CD14-positive monocyte (primary cell): ENCODE measurements around the gene MUC13. TPM values are rescaled to one million over a fixed set of nuclear protein-coding genes. Genes with fewer than 3 reads are reported as not detected.

ENCODE experiments used
- DNase-seq, 3 donors: peaks; one replicate each; pipeline ENCODE4 v3.0.0-alpha.2; 2011 to 2022
- H2AFZ ChIP-seq: 2 replicates; pipeline ENCODE4 v1.6.0; 2012; ENCODE audit warnings: mild to moderate bottlenecking, low read depth, low read length, inconsistent platforms; ENCODE audit not compliant: insufficient read depth, poor library complexity, severe bottlenecking
- H3K27ac ChIP-seq, 2 donors: 1 replicate in 1 of 2; 2 replicates in 1 of 2; pipeline ENCODE4 v1.5.1; 2012 to 2013; ENCODE audit warnings: low read length in 2 of 2, control low read depth in 1 of 2, inconsistent platforms in 1 of 2, low read depth in 1 of 2, mild to moderate bottlenecking in 1 of 2
- H3K27me3 ChIP-seq, 2 donors: one replicate each; pipeline versions ENCODE4 v1.6.0 to v1.6.1; 2011 to 2013; ENCODE audit warnings: low read length in 2 of 2; ENCODE audit not compliant: control insufficient read depth in 2 of 2, insufficient read depth in 2 of 2
- H3K36me3 ChIP-seq, 2 donors: replicated peaks in 1 of 2; 1 replicate in 1 of 2; 2 replicates in 1 of 2; pipeline versions ENCODE4 v1.5.1 to v1.6.1; 2012 to 2013; ENCODE audit warnings: low read length in 2 of 2, control low read depth in 1 of 2, inconsistent platforms in 1 of 2, mild to moderate bottlenecking in 1 of 2; ENCODE audit not compliant: insufficient read depth in 2 of 2, control insufficient read depth in 1 of 2
- H3K4me1 ChIP-seq, 2 donors: 1 replicate in 1 of 2; 2 replicates in 1 of 2; pipeline versions ENCODE4 v1.5.1 to v1.6.1; 2012 to 2013; ENCODE audit warnings: low read length in 2 of 2, control low read depth in 1 of 2, inconsistent platforms in 1 of 2, mild to moderate bottlenecking in 1 of 2, moderate library complexity in 1 of 2; ENCODE audit not compliant: insufficient read depth in 2 of 2, control insufficient read depth in 1 of 2
- H3K4me2 ChIP-seq: replicated peaks from 2 replicates; pipeline ENCODE3; 2012; ENCODE audit warnings: low read length, moderate library complexity, mild to moderate bottlenecking; ENCODE audit not compliant: poor library complexity, severe bottlenecking; ENCODE audit errors: extremely low read depth
- H3K4me3 ChIP-seq, 3 experiments: fragments of 200-600 bp in 1 of 3; sonication (generic) in 1 of 3; replicated peaks in 1 of 3; 1 replicate in 2 of 3; 2 replicates in 1 of 3; pipeline ENCODE4 v1.5.1; 2011 to 2013; ENCODE audit warnings: low read length in 3 of 3, mild to moderate bottlenecking in 3 of 3, control low read depth in 2 of 3, low read depth in 2 of 3, inconsistent platforms in 1 of 3, moderate library complexity in 1 of 3
- H3K79me2 ChIP-seq: 2 replicates; pipeline ENCODE4 v1.6.0; 2012; ENCODE audit warnings: mild to moderate bottlenecking, control low read depth, inconsistent platforms, low read length, moderate library complexity; ENCODE audit not compliant: insufficient read depth
- H3K9ac ChIP-seq: 2 replicates; pipeline ENCODE4 v1.6.0; 2017; ENCODE audit warnings: low read length, mild to moderate bottlenecking; ENCODE audit not compliant: insufficient read depth, poor library complexity, severe bottlenecking
- H3K9me3 ChIP-seq, 2 donors: replicated peaks in 1 of 2; 1 replicate in 1 of 2; 2 replicates in 1 of 2; pipeline versions ENCODE4 v1.5.1 to v1.6.1; 2012 to 2013; ENCODE audit warnings: low read length in 2 of 2, control low read depth in 1 of 2; ENCODE audit not compliant: control insufficient read depth in 1 of 2, insufficient read depth in 1 of 2
- H4K20me1 ChIP-seq: 2 replicates; pipeline ENCODE4 v1.6.0; 2012; ENCODE audit warnings: mild to moderate bottlenecking, low read length, control low read depth, moderate library complexity; ENCODE audit not compliant: insufficient read depth
- H3K27ac Mint-ChIP-seq, 7 donors: one replicate each; pipeline ENCODE4 v1.8.0; 2020; ENCODE audit warnings: mild to moderate bottlenecking in 7 of 7, mixed read lengths in 7 of 7, moderate library complexity in 6 of 7, inconsistent platforms in 2 of 7
- H3K27me3 Mint-ChIP-seq, 3 donors: one replicate each; pipeline ENCODE4 v1.8.0; 2021 to 2022; ENCODE audit warnings: low read depth in 3 of 3, mild to moderate bottlenecking in 3 of 3, mixed read lengths in 3 of 3, moderate library complexity in 3 of 3, inconsistent platforms in 1 of 3
- H3K36me3 Mint-ChIP-seq, 2 donors: one replicate each; pipeline ENCODE4 v1.8.0; 2020; ENCODE audit warnings: mixed read lengths in 2 of 2, inconsistent platforms in 1 of 2, mild to moderate bottlenecking in 1 of 2
- H3K4me1 Mint-ChIP-seq: one replicate; pipeline ENCODE4 v1.8.0; 2020; ENCODE audit warnings: mild to moderate bottlenecking, mixed read lengths
- H3K4me3 Mint-ChIP-seq, 2 donors: one replicate each; pipeline ENCODE4 v1.8.0; 2020; ENCODE audit warnings: mild to moderate bottlenecking in 2 of 2, mixed read lengths in 2 of 2, moderate library complexity in 1 of 2
- H3K9me3 Mint-ChIP-seq, 7 donors: one replicate each; pipeline ENCODE4 v1.8.0; 2020 to 2022; ENCODE audit warnings: mixed read lengths in 7 of 7, mild to moderate bottlenecking in 6 of 7, moderate library complexity in 6 of 7, inconsistent platforms in 2 of 7
- WGBS: methylation state at CpG from one replicate; pipeline ENCODE4 v1.1.5; 2013; ENCODE audit warnings: missing lambda C conversion rate; ENCODE audit not compliant: insufficient coverage; 5-methylcytosine and 5-hydroxymethylcytosine counted together
- intact Hi-C, 2 donors: fragments of 100-400 bp; cut with micrococcal nuclease; formaldehyde crosslinking; loops; one replicate each; pipeline versions ENCODE4 v1.15.0 to v1.15.1; 2023
- polyA plus RNA-seq, 3 donors: library from polyadenylated mRNA; depleted of rRNA in 1 of 3; unstranded in 2 of 3; stranded (reverse) in 1 of 3; fragments of 300-500 nt in 2 of 3; fragments of >200 nt in 1 of 3; fragmentation: Illumina TruSeq in 2 of 3; gene quantifications; 1 replicate in 2 of 3; 2 replicates in 1 of 3; pipeline ENCODE4 v1.2.3, GENCODE V29; 2012 to 2021
- TF ChIP-seq, protein P1 (sequence below): fragments of 200-600 bp; IDR thresholded peaks from one replicate; pipeline ENCODE4 v1.8.0; 2022; ENCODE audit warnings: antibody characterized with exemption, mild to moderate bottlenecking

MUC13 gene
- polyA plus RNA-seq, 3 donors, result not detected

- Histone ChIP-seq H3K9me3 (no peaks in the 10 kb centered on the region), H4K20me1 (no peaks in the 10 kb centered on the region), H3K27me3 (peaks cover 0 to 1% of the 10 kb centered on the region in 2 donors), H3K27ac (no peak overlapping the region), H3K36me3 (no peaks in the 10 kb centered on the region), H3K4me3 (no peak overlapping the region), H3K4me1 (peaks cover 35 to 47% of the 10 kb centered on the region in 2 donors), H3K79me2 (no peaks in the 10 kb centered on the region), H3K4me2 (peak overlapping the region; percentile 23), H2AFZ (no peak overlapping the region), H3K9ac (no peak overlapping the region)
- Mint-ChIP-seq H3K27ac (peak overlapping the region in 6 of 7 donors; percentile 5 to 65 (median 57)), H3K36me3 (no peaks in the 10 kb centered on the region), H3K4me3 (peak overlapping the region; percentile 17 to 77), H3K27me3 (peaks cover 6 to 11% (median 7%) of the 10 kb centered on the region in 3 donors), H3K4me1 (peaks cover 45% of the 10 kb centered on the region), H3K9me3 (peaks cover 0 to 2% (median 0%) of the 10 kb centered on the region in 7 donors)
- intact Hi-C loops, result no loop called here
- WGBS, result 0% methylated on average over 5 of the region's 6 CpGs
- TF ChIP-seq, protein P1, sequence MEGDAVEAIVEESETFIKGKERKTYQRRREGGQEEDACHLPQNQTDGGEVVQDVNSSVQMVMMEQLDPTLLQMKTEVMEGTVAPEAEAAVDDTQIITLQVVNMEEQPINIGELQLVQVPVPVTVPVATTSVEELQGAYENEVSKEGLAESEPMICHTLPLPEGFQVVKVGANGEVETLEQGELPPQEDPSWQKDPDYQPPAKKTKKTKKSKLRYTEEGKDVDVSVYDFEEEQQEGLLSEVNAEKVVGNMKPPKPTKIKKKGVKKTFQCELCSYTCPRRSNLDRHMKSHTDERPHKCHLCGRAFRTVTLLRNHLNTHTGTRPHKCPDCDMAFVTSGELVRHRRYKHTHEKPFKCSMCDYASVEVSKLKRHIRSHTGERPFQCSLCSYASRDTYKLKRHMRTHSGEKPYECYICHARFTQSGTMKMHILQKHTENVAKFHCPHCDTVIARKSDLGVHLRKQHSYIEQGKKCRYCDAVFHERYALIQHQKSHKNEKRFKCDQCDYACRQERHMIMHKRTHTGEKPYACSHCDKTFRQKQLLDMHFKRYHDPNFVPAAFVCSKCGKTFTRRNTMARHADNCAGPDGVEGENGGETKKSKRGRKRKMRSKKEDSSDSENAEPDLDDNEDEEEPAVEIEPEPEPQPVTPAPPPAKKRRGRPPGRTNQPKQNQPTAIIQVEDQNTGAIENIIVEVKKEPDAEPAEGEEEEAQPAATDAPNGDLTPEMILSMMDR, result no peak
- peak; percentile 30 to 64 (median 41) for DNase-seq
Observed at GRCh38 chr3:124878561-124879336, 55.8 kb downstream of the MUC13 start.

- TF ChIP-seq, protein P1, result no peak
- Histone ChIP-seq H3K79me2 (no peaks in the 10 kb centered on the region), H3K9ac (no peak overlapping the region), H3K4me2 (no peak overlapping the region), H3K27me3 (no peaks in the 10 kb centered on the region), H3K9me3 (no peaks in the 10 kb centered on the region), H3K27ac (no peak overlapping the region), H3K4me3 (no peak overlapping the region), H4K20me1 (no peaks in the 10 kb centered on the region), H3K36me3 (no peaks in the 10 kb centered on the region), H2AFZ (no peak overlapping the region), H3K4me1 (peaks cover 35 to 47% of the 10 kb centered on the region in 2 donors)
- peaks cover 45% of the 10 kb centered on the region for H3K4me1 Mint-ChIP-seq
- WGBS, result 92% methylated on average over 3 of the region's 3 CpGs
- intact Hi-C loops, result no loop called here
- H3K36me3 Mint-ChIP-seq, result no peaks in the 10 kb centered on the region
- no peak for DNase-seq
- H3K27me3 Mint-ChIP-seq, result peaks cover 1 to 5% (median 2%) of the 10 kb centered on the region in 3 donors
- H3K9me3 Mint-ChIP-seq, result no peaks in the 10 kb centered on the region
- H3K27ac Mint-ChIP-seq, result no peak overlapping the region
- H3K4me3 Mint-ChIP-seq, result no peak overlapping the region
Observed at GRCh38 chr3:124877674-124878073, 56.9 kb downstream of the MUC13 start.
